Breast epithelium (tissue), 3 donors: Measurements from ENCODE around the gene HMGCS2.

Source experiments
- POLR2AphosphoS5 ChIP-seq, 3 donors: sonication (generic); formaldehyde crosslinking; IDR thresholded peaks; one replicate each; pipeline ENCODE4 v1.6.1; 2017; ENCODE audit warnings: antibody characterized with exemption in 3 of 3
- TF ChIP-seq, protein P1 (sequence below), 3 donors: fragments of 450-650 bp; IDR thresholded peaks; one replicate each; pipeline ENCODE4 v1.5.1; 2016 to 2017; ENCODE audit warnings: antibody characterized with exemption in 3 of 3, mild to moderate bottlenecking in 3 of 3, moderate library complexity in 3 of 3

DNA sequence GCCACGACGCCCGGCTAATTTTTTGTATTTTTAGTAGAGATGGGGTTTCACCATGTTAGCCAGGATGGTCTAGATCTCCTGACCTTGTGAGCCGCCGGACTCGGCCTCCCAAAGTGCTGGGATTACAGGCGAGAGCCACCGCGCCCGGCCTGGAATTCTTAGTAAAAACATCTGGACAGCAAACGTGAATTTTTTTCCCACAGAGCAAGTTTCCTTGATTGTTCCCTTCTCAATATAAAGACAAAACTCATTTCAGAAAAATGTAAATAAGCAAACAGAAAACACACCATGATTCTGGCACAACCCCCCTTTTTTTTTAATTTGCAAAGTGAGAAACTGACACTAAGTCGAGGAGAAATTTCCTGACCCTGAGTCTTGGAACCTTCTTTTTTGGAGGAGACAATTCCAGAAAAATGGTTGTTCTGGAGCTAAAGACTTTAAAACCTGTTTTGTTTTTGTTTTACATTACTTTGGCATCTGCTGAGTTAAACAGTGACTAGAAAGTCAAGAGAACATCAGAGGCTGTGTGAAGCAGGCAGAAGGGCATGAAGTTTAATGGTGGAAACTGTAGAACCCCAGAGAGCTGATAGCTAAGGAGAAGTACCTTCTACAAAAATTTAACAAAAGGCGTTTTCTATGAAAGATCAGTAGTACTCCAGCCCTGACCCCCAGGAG, 10.3 kb upstream of the HMGCS2 start:
- TF ChIP-seq, protein P1, sequence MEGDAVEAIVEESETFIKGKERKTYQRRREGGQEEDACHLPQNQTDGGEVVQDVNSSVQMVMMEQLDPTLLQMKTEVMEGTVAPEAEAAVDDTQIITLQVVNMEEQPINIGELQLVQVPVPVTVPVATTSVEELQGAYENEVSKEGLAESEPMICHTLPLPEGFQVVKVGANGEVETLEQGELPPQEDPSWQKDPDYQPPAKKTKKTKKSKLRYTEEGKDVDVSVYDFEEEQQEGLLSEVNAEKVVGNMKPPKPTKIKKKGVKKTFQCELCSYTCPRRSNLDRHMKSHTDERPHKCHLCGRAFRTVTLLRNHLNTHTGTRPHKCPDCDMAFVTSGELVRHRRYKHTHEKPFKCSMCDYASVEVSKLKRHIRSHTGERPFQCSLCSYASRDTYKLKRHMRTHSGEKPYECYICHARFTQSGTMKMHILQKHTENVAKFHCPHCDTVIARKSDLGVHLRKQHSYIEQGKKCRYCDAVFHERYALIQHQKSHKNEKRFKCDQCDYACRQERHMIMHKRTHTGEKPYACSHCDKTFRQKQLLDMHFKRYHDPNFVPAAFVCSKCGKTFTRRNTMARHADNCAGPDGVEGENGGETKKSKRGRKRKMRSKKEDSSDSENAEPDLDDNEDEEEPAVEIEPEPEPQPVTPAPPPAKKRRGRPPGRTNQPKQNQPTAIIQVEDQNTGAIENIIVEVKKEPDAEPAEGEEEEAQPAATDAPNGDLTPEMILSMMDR (IDR thresholded peaks at IDR 0.05), result no peak
- TF ChIP-seq POLR2AphosphoS5 (IDR thresholded peaks at IDR 0.05), result no peak
